Measurements from ENCODE around the gene NLGN1. TPM values are rescaled to one million over a fixed set of nuclear protein-coding genes. Genes with fewer than 3 reads are reported as not detected.

NLGN1 gene
- total and polyA plus RNA-seq, 9 of the 15 experiments (the other 6 are each of a cell fraction or from before 2014, with no cell fraction given), result under 0.01 to 0.01 TPM; not detected in 7

- Histone ChIP-seq H3K4me3 (no peak overlapping the region), H3K9me1 (ENCODE audit: control insufficient read depth, insufficient read depth, low read length) (no peaks in the 10 kb centered on the region), H3K4me2 (ENCODE audit: insufficient read depth, low read length) (no peak overlapping the region), H3K4me1 (replicated peaks in 1 of 2; ENCODE audit: control insufficient read depth in 2 of 2, insufficient read depth in 2 of 2, low read length in 2 of 2) (no peaks in the 10 kb centered on the region), H2AFZ (ENCODE audit: low read depth, low read length) (no peak overlapping the region), H3K27me3 (ENCODE audit: control insufficient read depth in 2 of 2, insufficient read depth in 2 of 2, low read length in 2 of 2) (no peaks in the 10 kb centered on the region), H3K9me3 (replicated peaks; ENCODE audit: control insufficient read depth, insufficient read depth, low read depth, low read length) (no peaks in the 10 kb centered on the region), H3K79me2 (ENCODE audit: control insufficient read depth, insufficient read depth, low read length) (no peaks in the 10 kb centered on the region), H3K36me3 (ENCODE audit: control insufficient read depth, insufficient read depth, low read length) (no peaks in the 10 kb centered on the region), H3K9ac (ENCODE audit: insufficient read depth in 1 of 2, low read depth in 2 of 2, low read length in 2 of 2) (no peak overlapping the region), H4K20me1 (replicated peaks; ENCODE audit: control insufficient read depth, insufficient read depth, low read length) (no peaks in the 10 kb centered on the region), H3K27ac (ENCODE audit: extremely low read depth, low read depth, low read length) (no peak overlapping the region)
- intact Hi-C loops (cut with micrococcal nuclease), result no loop called here
- CTCF ChIA-PET (ENCODE audit: low intra/inter-chr PET ratio), result no interaction called here
- DNase-seq (ENCODE audit: extremely low read depth in 1 of 4, low spot score in 3 of 4) (no peak), FAIRE-seq (no peak), ATAC-seq (no peak)
- WGBS (ENCODE audit: insufficient coverage, low coverage, missing lambda C conversion rate), result 2% methylated on average over 6 of the region's 6 CpGs
- BruUV-seq (replicated peaks), result no TSS peak
- no peak for TF ChIP-seq EHMT2 (IDR thresholded peaks at IDR 0.05)
- in situ Hi-C loops (cut with MboI), result no loop called here
- POLR2A ChIA-PET, result no interaction called here
These were observed 428.9 kb downstream of the NLGN1 start for GRCh38 chr3:173826416-173826815.

- Histone ChIP-seq H3K27me3 (ENCODE audit: control insufficient read depth in 2 of 2, insufficient read depth in 2 of 2, low read length in 2 of 2) (no peaks in the 10 kb centered on the region), H3K9me1 (ENCODE audit: control insufficient read depth, insufficient read depth, low read length) (no peaks in the 10 kb centered on the region), H3K79me2 (ENCODE audit: control insufficient read depth, insufficient read depth, low read length) (no peaks in the 10 kb centered on the region), H4K20me1 (replicated peaks; ENCODE audit: control insufficient read depth, insufficient read depth, low read length) (no peaks in the 10 kb centered on the region), H2AFZ (ENCODE audit: low read depth, low read length) (no peak overlapping the region), H3K4me1 (replicated peaks in 1 of 2; ENCODE audit: control insufficient read depth in 2 of 2, insufficient read depth in 2 of 2, low read length in 2 of 2) (no peaks in the 10 kb centered on the region), H3K9ac (ENCODE audit: insufficient read depth in 1 of 2, low read depth in 2 of 2, low read length in 2 of 2) (no peak overlapping the region), H3K27ac (ENCODE audit: extremely low read depth, low read depth, low read length) (no peak overlapping the region), H3K9me3 (replicated peaks; ENCODE audit: control insufficient read depth, insufficient read depth, low read depth, low read length) (no peaks in the 10 kb centered on the region), H3K36me3 (ENCODE audit: control insufficient read depth, insufficient read depth, low read length) (no peaks in the 10 kb centered on the region), H3K4me3 (no peak overlapping the region), H3K4me2 (ENCODE audit: insufficient read depth, low read length) (no peak overlapping the region)
- in situ Hi-C loops (cut with MboI) (no loop called here), intact Hi-C loops (cut with micrococcal nuclease) (no loop called here)
- TF ChIP-seq CHCHD3 (CRISPR knock-in tag; IDR thresholded peaks at IDR 0.05), result no peak
- no peak for TF ChIP-seq GATA2 (CRISPR knock-in tag; IDR thresholded peaks at IDR 0.05)
- no peak for TF ChIP-seq OTX1 (CRISPR knock-in tag; IDR thresholded peaks at IDR 0.05)
- TF ChIP-seq ATF1 (CRISPR knock-in tag; IDR thresholded peaks at IDR 0.05), result no peak
- no peak for TF ChIP-seq ATF1 (tag; IDR thresholded peaks at IDR 0.05)
- TF ChIP-seq RNF2 (IDR thresholded peaks at IDR 0.05), result no peak
- WGBS (ENCODE audit: insufficient coverage, low coverage, missing lambda C conversion rate), result 0% methylated on average over 3 of the region's 3 CpGs
- ChIA-PET CTCF (ENCODE audit: low intra/inter-chr PET ratio) (no interaction called here), POLR2A (no interaction called here)
- BruUV-seq (replicated peaks), result no TSS peak
- FAIRE-seq, result no peak
- no peak for DNase-seq (ENCODE audit: extremely low read depth in 1 of 4, low spot score in 3 of 4)
- no peak for ATAC-seq
These were observed 429.5 kb downstream of the NLGN1 start for GRCh38 chr3:173826901-173827609.
